Neural cell (in vitro differentiated cells): ENCODE results near the gene UVRAG. TPM values are rescaled to one million over a fixed set of nuclear protein-coding genes. Genes with fewer than 3 reads are reported as not detected.

Experiments used
- H2AFZ ChIP-seq: fragments of 200-600, 300-800 bp; sonication (generic), shearing (Covaris generic); 2 replicates; pipeline ENCODE4 v1.6.0; 2014; ENCODE audit warnings: low read depth, mild to moderate bottlenecking, antibody characterized with exemption, low read length, moderate library complexity
- H3F3A ChIP-seq: fragments of 200-600 bp; shearing (Covaris generic); 2 replicates; pipeline ENCODE4 v1.6.1; 2016; ENCODE audit warnings: mild to moderate bottlenecking, moderate library complexity, mixed read lengths, antibody characterized with exemption, low read length; ENCODE audit not compliant: insufficient read depth, poor library complexity, severe bottlenecking
- H3K27ac ChIP-seq: fragments of 200-600, 300-800 bp; sonication (generic), shearing (Covaris generic); 2 replicates; pipeline ENCODE4 v1.5.1; 2014; ENCODE audit warnings: mild to moderate bottlenecking, low read length, moderate library complexity
- H3K27me3 ChIP-seq: fragments of 300-800, 200-600 bp; sonication (generic), shearing (Covaris generic); 2 replicates; pipeline ENCODE4 v1.6.0; 2014; ENCODE audit warnings: mild to moderate bottlenecking, low read depth, low read length, moderate library complexity; ENCODE audit not compliant: insufficient read depth
- H3K36me3 ChIP-seq: fragments of 300-800, 200-600 bp; sonication (generic), shearing (Covaris generic); 2 replicates; pipeline ENCODE4 v1.5.1; 2014; ENCODE audit warnings: mild to moderate bottlenecking, antibody characterized with exemption, low read length, moderate library complexity; ENCODE audit not compliant: insufficient read depth
- H3K4me2 ChIP-seq: fragments of 300-800, 200-600 bp; sonication (generic), shearing (Covaris generic); 2 replicates; pipeline ENCODE4 v1.6.0; 2014; ENCODE audit warnings: mild to moderate bottlenecking, low read length
- H3K4me3 ChIP-seq: fragments of 300-800, 200-600 bp; sonication (generic), shearing (Covaris generic); 2 replicates; pipeline ENCODE4 v1.5.1; 2014; ENCODE audit warnings: mild to moderate bottlenecking, low read length, moderate library complexity
- H3K79me2 ChIP-seq: fragments of 200-600 bp; shearing (Covaris generic); replicated peaks from 2 replicates; pipeline ENCODE4 v1.6.0; 2014; ENCODE audit warnings: mild to moderate bottlenecking, low read length, moderate library complexity; ENCODE audit not compliant: insufficient read depth
- H3K9ac ChIP-seq: fragments of 300-800, 200-600 bp; sonication (generic), shearing (Covaris generic); 2 replicates; pipeline ENCODE4 v1.6.1; 2016; ENCODE audit warnings: mild to moderate bottlenecking, low read length, mixed read lengths
- H3K9me2 ChIP-seq: fragments of 200-600 bp; shearing (Covaris generic); 2 replicates; pipeline ENCODE4 v1.6.1; 2016; ENCODE audit warnings: mild to moderate bottlenecking, low read length, mixed read lengths; ENCODE audit not compliant: insufficient read depth
- H3K9me3 ChIP-seq: fragments of 200-600, 300-800 bp; sonication (generic), shearing (Covaris generic); 2 replicates; pipeline ENCODE4 v1.6.1; 2016; ENCODE audit warnings: mild to moderate bottlenecking, mixed run types, low read length, moderate library complexity, mixed read lengths
- H4K20me1 ChIP-seq: fragments of 200-600 bp; shearing (Covaris generic); 2 replicates; pipeline ENCODE4 v1.6.1; 2016; ENCODE audit warnings: mild to moderate bottlenecking, mixed run types; ENCODE audit not compliant: insufficient read depth
- CTCF ChIP-seq: fragments of 450-650 bp; IDR thresholded peaks from 2 replicates; pipeline ENCODE4 v1.5.1; 2014; ENCODE audit warnings: antibody characterized with exemption, mild to moderate bottlenecking, moderate library complexity; ENCODE audit not compliant: poor library complexity, severe bottlenecking
- EP300 ChIP-seq: fragments of 450-650 bp; conservative IDR thresholded peaks from 2 replicates; pipeline ENCODE4 v1.6.1; 2014; ENCODE audit warnings: antibody characterized with exemption, mild to moderate bottlenecking, moderate library complexity; ENCODE audit not compliant: poor library complexity, severe bottlenecking
- EZH2 ChIP-seq: fragments of 200-600, 300-800 bp; shearing (Covaris generic), sonication (generic); IDR thresholded peaks from 2 replicates; pipeline ENCODE4 v1.6.1; 2014; ENCODE audit warnings: antibody characterized with exemption, low read length, borderline replicate concordance, mild to moderate bottlenecking; ENCODE audit not compliant: insufficient read depth, poor library complexity, severe bottlenecking
- MXI1 ChIP-seq: fragments of 450-650 bp; conservative IDR thresholded peaks from 2 replicates; pipeline ENCODE4 v1.6.1; 2014; ENCODE audit warnings: antibody characterized with exemption, mild to moderate bottlenecking; ENCODE audit not compliant: poor library complexity, severe bottlenecking
- POLR2AphosphoS5 ChIP-seq: IDR thresholded peaks from 2 replicates; pipeline ENCODE4 v1.6.1; 2012
- RAD21 ChIP-seq: fragments of 450-650 bp; conservative IDR thresholded peaks from 2 replicates; pipeline ENCODE4 v1.6.1; 2014; ENCODE audit warnings: antibody characterized with exemption, mild to moderate bottlenecking, moderate library complexity
- REST ChIP-seq: IDR thresholded peaks from 2 replicates; pipeline ENCODE4 v1.6.1; 2012; ENCODE audit warnings: borderline replicate concordance
- SMC3 ChIP-seq: fragments of 450-650 bp; conservative IDR thresholded peaks from 2 replicates; pipeline ENCODE4 v1.6.1; 2014; ENCODE audit warnings: antibody characterized with exemption, mild to moderate bottlenecking, moderate library complexity; ENCODE audit not compliant: poor library complexity
- TAF1 ChIP-seq: IDR thresholded peaks from 2 replicates; pipeline ENCODE4 v1.6.1; 2012; ENCODE audit warnings: low read depth
- polyA plus RNA-seq: library from polyadenylated mRNA; depleted of rRNA; stranded (reverse); fragments of >200 nt; gene quantifications from 2 replicates; pipeline ENCODE4 v1.2.3, GENCODE V29; 2014

The UVRAG gene
- polyA plus RNA-seq, 1 donor from 2014 or later: 31.6 TPM

- no peaks in the 10 kb centered on the region for H4K20me1 ChIP-seq
- no peak overlapping the region for H3K27ac ChIP-seq
Observed at GRCh38 chr11:75929706-75930105, 114.7 kb downstream of the UVRAG start.

GRCh38 chr11:75930534-75930933 lies 115.5 kb downstream of the UVRAG start:
- no peaks in the 10 kb centered on the region for H3K9me3 ChIP-seq
- no peaks in the 10 kb centered on the region for H3K36me3 ChIP-seq
- no peaks in the 10 kb centered on the region for H3K9me2 ChIP-seq
- no peak overlapping the region for H3K27ac ChIP-seq
- no peaks in the 10 kb centered on the region for H3K79me2 ChIP-seq
- H2AFZ ChIP-seq: no peak overlapping the region
- H3K4me3 ChIP-seq: no peak overlapping the region
- TF ChIP-seq EZH2: no peak
- TF ChIP-seq EP300: no peak
- TF ChIP-seq POLR2AphosphoS5: no peak
- TF ChIP-seq REST: no peak
- TF ChIP-seq TAF1: no peak
- TF ChIP-seq SMC3: no peak
- TF ChIP-seq MXI1: no peak
- TF ChIP-seq RAD21: no peak
- H4K20me1 ChIP-seq: no peaks in the 10 kb centered on the region
- no peak overlapping the region for H3K4me2 ChIP-seq
- H3K27me3 ChIP-seq: no peaks in the 10 kb centered on the region
- H3K9ac ChIP-seq: no peak overlapping the region
- H3F3A ChIP-seq: no peaks in the 10 kb centered on the region

More at GRCh38 chr11:75929706-75930105, 114.7 kb downstream of the UVRAG start:
- H3K27me3 ChIP-seq: no peaks in the 10 kb centered on the region
- H3K9ac ChIP-seq: no peak overlapping the region
- no peak overlapping the region for H3K4me2 ChIP-seq
- H3K9me2 ChIP-seq: no peaks in the 10 kb centered on the region
- H3K36me3 ChIP-seq: no peaks in the 10 kb centered on the region
- no peaks in the 10 kb centered on the region for H3K9me3 ChIP-seq
- H3K4me3 ChIP-seq: no peak overlapping the region
- no peak for TF ChIP-seq RAD21
- TF ChIP-seq TAF1: no peak
- no peak for TF ChIP-seq EZH2
- no peak for TF ChIP-seq POLR2AphosphoS5
- TF ChIP-seq CTCF: no peak
- no peak for TF ChIP-seq SMC3
- TF ChIP-seq REST: no peak
- no peak for TF ChIP-seq MXI1
- no peak for TF ChIP-seq EP300
- no peak overlapping the region for H2AFZ ChIP-seq
- H3K79me2 ChIP-seq: no peaks in the 10 kb centered on the region
- H3F3A ChIP-seq: no peaks in the 10 kb centered on the region
